Prostate gland (tissue), 2 donors: ENCODE results near the gene SMAD2. TPM values are rescaled to one million over a fixed set of nuclear protein-coding genes. Genes with fewer than 3 reads are reported as not detected.

Experiments used
- DNase-seq: peaks from one replicate; pipeline ENCODE4 v3.0.0-alpha.2; 2019; ENCODE audit warnings: low spot score
- H3K27ac ChIP-seq, 2 donors: fragments of 200-600 bp; sonication (generic); 2 replicates each; pipeline ENCODE4 v1.5.1; 2017 to 2019
- H3K27me3 ChIP-seq: fragments of 200-600 bp; sonication (generic); replicated peaks from 2 replicates; pipeline ENCODE4 v1.5.1; 2019; ENCODE audit not compliant: insufficient read depth
- H3K36me3 ChIP-seq, 2 donors: fragments of 200-600 bp; sonication (generic); 1 replicate in 1 of 2; 2 replicates in 1 of 2; pipeline versions ENCODE4 v1.5.1 to v1.8.1; 2017 to 2019
- H3K4me1 ChIP-seq: fragments of 200-600 bp; sonication (generic); replicated peaks from 2 replicates; pipeline ENCODE4 v1.5.1; 2019
- H3K4me3 ChIP-seq, 2 donors: fragments of 200-600 bp; sonication (generic); 2 replicates each; pipeline ENCODE4 v1.5.1; 2017 to 2019
- H3K9me3 ChIP-seq: fragments of 200-600 bp; sonication (generic); 2 replicates; pipeline ENCODE4 v1.5.1; 2017
- POLR2A ChIP-seq: fragments of 450-650 bp; IDR thresholded peaks from one replicate; pipeline ENCODE4 v1.6.1; 2016; ENCODE audit warnings: antibody characterized with exemption, mild to moderate bottlenecking
- POLR2AphosphoS5 ChIP-seq: sonication (generic); formaldehyde crosslinking; IDR thresholded peaks from one replicate; pipeline ENCODE4 v1.6.1; 2017; ENCODE audit warnings: antibody characterized with exemption
- WGBS: methylation state at CpG from one replicate; pipeline ENCODE4 v1.1.5; 2018; 5-methylcytosine and 5-hydroxymethylcytosine counted together
- intact Hi-C: fragments of 100-400 bp; cut with DNase I; formaldehyde crosslinking; loops from one replicate; pipeline ENCODE4 v1.14.2; 2022
- total RNA-seq, 2 donors: library from RNA; depleted of rRNA; stranded (reverse); fragments of >200 nt; gene quantifications; one replicate each; pipeline ENCODE4 v1.1.0, GENCODE V29; 2016
- TF ChIP-seq, protein P1 (sequence below), 4 experiments: fragments of 200-600 bp in 2 of 4; fragments of 450-650 bp in 2 of 4; sonication (generic) in 2 of 4; IDR thresholded peaks; 1 replicate in 3 of 4; 2 replicates in 1 of 4; pipeline ENCODE4 v1.5.1; 2016 to 2019; ENCODE audit warnings: antibody characterized with exemption in 4 of 4, mild to moderate bottlenecking in 2 of 4, moderate library complexity in 2 of 4

The SMAD2 gene
- total RNA-seq, 2 donors from 2014 or later = 54.3 to 96.8 TPM

GRCh38 chr18:47790036-47790435 lies 140.4 kb downstream of the SMAD2 start:
- Histone ChIP-seq H3K36me3 (no peaks in the 10 kb centered on the region), H3K9me3 (no peaks in the 10 kb centered on the region), H3K4me3 (no peak overlapping the region), H3K4me1 (no peaks in the 10 kb centered on the region), H3K27me3 (no peaks in the 10 kb centered on the region), H3K27ac (no peak overlapping the region)
- intact Hi-C loops = no loop called here
- WGBS = 91% methylated on average over 2 of the region's 2 CpGs
- no peak for DNase-seq
- TF ChIP-seq POLR2AphosphoS5 (no peak), POLR2A (no peak)
- TF ChIP-seq, protein P1, sequence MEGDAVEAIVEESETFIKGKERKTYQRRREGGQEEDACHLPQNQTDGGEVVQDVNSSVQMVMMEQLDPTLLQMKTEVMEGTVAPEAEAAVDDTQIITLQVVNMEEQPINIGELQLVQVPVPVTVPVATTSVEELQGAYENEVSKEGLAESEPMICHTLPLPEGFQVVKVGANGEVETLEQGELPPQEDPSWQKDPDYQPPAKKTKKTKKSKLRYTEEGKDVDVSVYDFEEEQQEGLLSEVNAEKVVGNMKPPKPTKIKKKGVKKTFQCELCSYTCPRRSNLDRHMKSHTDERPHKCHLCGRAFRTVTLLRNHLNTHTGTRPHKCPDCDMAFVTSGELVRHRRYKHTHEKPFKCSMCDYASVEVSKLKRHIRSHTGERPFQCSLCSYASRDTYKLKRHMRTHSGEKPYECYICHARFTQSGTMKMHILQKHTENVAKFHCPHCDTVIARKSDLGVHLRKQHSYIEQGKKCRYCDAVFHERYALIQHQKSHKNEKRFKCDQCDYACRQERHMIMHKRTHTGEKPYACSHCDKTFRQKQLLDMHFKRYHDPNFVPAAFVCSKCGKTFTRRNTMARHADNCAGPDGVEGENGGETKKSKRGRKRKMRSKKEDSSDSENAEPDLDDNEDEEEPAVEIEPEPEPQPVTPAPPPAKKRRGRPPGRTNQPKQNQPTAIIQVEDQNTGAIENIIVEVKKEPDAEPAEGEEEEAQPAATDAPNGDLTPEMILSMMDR (IDR thresholded peaks at IDR 0.05) = no peak

- TF ChIP-seq POLR2AphosphoS5 = no peak
- no peak for TF ChIP-seq POLR2A
- TF ChIP-seq, protein P1 (IDR thresholded peaks at IDR 0.05) = no peak
- intact Hi-C loops = no loop called here
- 91% methylated on average over 3 of the region's 3 CpGs for WGBS
- no peaks in the 10 kb centered on the region for H3K4me1 ChIP-seq
- no peak overlapping the region for H3K4me3 ChIP-seq
- DNase-seq = no peak
- H3K9me3 ChIP-seq = no peaks in the 10 kb centered on the region
- no peaks in the 10 kb centered on the region for H3K27me3 ChIP-seq
- no peaks in the 10 kb centered on the region for H3K36me3 ChIP-seq
- no peak overlapping the region for H3K27ac ChIP-seq
Measured at GRCh38 chr18:47788621-47789020, 141.8 kb downstream of the SMAD2 start.

GRCh38 chr18:47781561-47781960 lies 148.9 kb downstream of the SMAD2 start:
- no peak for TF ChIP-seq POLR2A
- TF ChIP-seq, protein P1 (IDR thresholded peaks at IDR 0.05) = no peak
- no peak for TF ChIP-seq POLR2AphosphoS5

DNA sequence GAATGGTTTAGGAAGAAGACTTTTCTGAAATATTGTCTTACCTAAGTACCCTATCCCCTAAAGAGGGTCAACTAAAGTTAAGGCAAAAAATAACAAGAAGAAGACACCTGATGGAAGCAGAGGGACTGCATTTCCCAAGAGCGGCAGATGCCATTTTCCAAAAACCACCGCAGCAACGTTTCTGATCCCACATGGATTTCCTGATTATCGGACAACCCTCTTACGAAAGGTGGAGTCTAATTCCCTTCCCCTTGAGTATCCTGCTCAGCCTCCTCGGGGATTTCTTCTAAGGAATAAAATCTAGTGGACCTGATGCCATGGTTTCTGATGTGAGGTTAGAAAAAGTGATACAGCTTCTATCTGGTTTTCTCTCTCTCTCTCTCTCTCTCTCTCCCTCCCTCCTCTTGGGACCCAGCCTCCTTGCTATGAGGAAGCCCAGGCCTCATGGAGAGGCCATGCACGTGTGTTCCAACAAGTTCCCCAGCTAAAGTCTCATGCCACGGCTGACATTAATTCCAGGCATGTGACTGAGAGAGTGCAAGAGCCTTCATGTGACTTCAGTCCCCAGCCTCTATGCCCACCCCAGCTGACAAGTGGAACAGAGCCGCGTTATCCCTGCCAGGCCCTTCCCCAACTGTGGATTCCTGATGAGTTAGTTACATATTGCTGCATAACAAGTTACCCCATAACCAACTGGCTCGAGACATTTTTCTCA lies 150.3 kb downstream of the SMAD2 start:
- Histone ChIP-seq H3K4me1 (no peaks in the 10 kb centered on the region), H3K27me3 (no peaks in the 10 kb centered on the region), H3K9me3 (no peaks in the 10 kb centered on the region), H3K36me3 (no peaks in the 10 kb centered on the region), H3K4me3 (no peak overlapping the region), H3K27ac (no peak overlapping the region)
- TF ChIP-seq, protein P1 (IDR thresholded peaks at IDR 0.05) = no peak
- no peak for TF ChIP-seq POLR2AphosphoS5
- no peak for TF ChIP-seq POLR2A
- 88% methylated on average over 11 of the region's 11 CpGs for WGBS
- DNase-seq = no peak
- intact Hi-C loops = no loop called here

More at GRCh38 chr18:47781561-47781960, 148.9 kb downstream of the SMAD2 start:
- H3K4me3 ChIP-seq = no peak overlapping the region
- no peaks in the 10 kb centered on the region for H3K27me3 ChIP-seq
- DNase-seq = no peak
- WGBS = 36% methylated on average over 3 of the region's 3 CpGs
- no peaks in the 10 kb centered on the region for H3K36me3 ChIP-seq
- intact Hi-C loops = no loop called here
- H3K27ac ChIP-seq = no peak overlapping the region
- no peaks in the 10 kb centered on the region for H3K4me1 ChIP-seq
- H3K9me3 ChIP-seq = no peaks in the 10 kb centered on the region

- Histone ChIP-seq H3K27me3 (no peaks in the 10 kb centered on the region), H3K36me3 (no peaks in the 10 kb centered on the region), H3K27ac (no peak overlapping the region), H3K4me1 (no peaks in the 10 kb centered on the region), H3K4me3 (no peak overlapping the region), H3K9me3 (no peaks in the 10 kb centered on the region)
- intact Hi-C loops = no loop called here
- DNase-seq = no peak
- WGBS = 68% methylated on average over 3 of the region's 3 CpGs
- no peak for TF ChIP-seq POLR2A
- no peak for TF ChIP-seq POLR2AphosphoS5
- TF ChIP-seq, protein P1 (IDR thresholded peaks at IDR 0.05) = no peak
Measured at GRCh38 chr18:47779381-47779780, 151.1 kb downstream of the SMAD2 start.
